GM10847 (cell line): ENCODE data around the gene DIPK1C.

Source experiments
- POLR2A ChIP-seq: IDR thresholded peaks from 2 replicates; pipeline ENCODE4 v1.6.1; 2011; ENCODE audit not compliant: insufficient read length; ENCODE audit errors: extremely low read depth

Gene DIPK1C

DNA sequence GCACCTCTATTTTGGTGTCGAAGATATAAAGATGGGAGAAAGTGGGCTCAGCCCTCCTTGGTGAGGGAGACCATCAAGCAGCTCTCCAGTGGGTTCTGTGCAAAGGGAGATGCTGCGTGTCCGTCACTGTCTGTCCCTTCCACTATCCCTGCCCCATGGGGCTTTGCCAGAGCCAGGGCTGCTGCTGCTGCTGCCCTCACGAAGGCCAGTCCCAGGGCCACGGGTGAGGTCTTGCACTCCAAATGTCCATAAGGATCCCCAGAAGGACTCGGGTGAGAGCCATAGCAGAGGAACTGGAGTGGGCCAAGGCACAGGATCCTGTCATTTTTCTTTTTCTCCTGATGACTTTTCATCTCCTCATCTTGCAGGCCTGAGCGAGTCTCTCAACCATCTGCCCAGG is 3.7 kb upstream of the DIPK1C start:
- TF ChIP-seq POLR2A, result no peak

DNA sequence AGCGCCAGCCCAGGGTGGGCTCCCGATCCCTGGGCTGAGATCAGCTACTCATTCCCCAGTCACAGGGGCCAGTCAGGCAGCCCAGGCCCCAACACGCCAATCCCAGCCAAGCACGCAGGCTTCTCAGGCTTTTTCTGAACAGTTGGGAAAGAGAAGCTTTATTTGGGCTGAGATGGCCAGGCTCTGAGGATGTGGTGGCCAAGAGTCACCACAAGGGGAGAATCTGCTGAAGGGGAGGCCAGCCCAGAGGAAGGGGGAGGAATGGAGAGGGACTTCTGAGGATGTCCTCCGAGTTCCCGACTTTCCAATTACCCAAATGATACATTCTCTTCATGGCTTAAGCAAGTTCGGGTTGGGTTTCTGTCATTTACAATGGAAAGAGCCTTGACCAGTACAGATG is 2.8 kb upstream of the DIPK1C start:
- no peak for TF ChIP-seq POLR2A

DNA sequence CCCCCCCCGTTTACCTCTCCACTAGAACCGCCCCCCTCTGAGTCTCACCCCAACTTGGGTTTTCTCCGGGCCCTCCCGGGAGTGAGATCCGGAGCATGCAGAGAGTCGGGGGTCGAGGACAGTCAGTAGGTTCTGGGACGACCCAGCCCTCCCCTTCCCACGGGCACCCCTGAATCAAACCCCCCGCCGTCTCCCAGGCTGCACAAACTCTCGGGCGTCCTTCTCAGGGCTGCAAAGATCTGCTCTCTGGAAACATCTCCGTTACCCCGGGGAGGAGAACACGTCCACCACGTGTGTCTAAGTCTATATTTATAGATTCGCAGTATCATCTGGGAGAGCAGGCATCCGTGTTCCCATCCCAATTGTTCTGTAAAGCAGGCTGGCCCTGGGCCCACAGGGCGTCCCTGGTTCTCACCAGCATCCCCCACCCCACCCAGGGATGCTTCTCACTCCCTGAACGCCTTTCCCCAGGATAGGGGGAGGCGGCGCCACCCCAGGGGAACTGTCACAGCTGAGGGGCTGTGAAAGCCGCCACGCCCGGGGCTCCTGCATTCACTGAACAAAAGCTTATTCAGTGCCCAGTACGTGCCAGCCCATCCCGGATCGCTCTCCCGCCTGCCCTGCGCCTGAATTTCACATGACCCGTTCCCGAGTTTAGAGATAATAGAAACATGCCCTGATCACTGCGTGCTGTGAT is 765 bp upstream of the DIPK1C start:
- TF ChIP-seq POLR2A, result no peak

DNA sequence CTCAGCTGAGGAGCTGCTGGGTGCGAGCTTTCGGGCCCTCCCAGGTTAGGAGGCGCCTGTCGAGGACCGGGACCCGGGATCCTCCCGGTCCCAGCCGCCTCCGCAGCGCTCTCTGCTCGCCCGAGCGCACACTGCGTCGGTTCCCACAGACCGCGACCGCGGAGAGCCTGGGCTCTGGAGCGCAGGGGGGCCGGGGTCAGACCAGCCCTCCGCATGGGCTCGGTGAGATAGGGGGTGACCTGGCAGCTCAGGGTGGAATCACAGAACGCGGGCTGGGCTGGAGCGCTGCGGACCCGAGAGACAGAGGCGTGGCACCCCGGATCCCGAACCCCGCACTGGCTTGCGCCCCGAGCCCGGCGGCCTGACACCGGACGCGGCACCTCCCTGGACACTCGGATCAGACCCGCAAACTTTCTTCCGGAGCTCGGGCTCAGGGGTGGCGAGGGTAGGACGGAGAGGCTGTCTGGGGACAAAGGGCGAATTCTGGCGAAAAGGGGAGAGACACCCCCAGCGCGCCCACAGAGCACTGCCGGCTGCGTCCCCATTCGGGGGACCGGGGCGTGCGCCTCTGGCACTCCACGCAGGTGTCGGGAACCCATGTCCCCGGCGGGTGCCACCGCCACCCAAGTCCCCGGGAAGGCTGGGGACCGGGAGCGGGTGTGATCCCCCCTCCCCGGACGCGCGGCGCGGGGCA is 612 bp downstream of the DIPK1C start:
- no peak for TF ChIP-seq POLR2A

DNA sequence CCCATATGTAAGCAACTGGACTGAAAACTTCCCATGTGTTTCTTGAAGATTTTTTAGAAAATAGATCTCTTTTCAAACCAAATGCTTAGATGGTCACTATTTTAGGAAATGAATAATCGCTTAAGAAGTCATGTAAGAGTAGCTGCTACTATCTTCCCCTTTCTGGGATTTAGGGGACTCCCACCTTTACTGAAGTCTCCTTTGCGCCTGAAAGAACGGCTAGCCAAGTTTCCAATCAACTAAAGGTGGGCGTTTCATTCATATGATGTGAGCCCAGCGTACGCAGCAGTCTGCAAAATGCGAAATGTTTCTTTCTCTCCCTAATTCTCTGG is 1.1 kb downstream of the DIPK1C start:
- no peak for TF ChIP-seq POLR2A

DNA sequence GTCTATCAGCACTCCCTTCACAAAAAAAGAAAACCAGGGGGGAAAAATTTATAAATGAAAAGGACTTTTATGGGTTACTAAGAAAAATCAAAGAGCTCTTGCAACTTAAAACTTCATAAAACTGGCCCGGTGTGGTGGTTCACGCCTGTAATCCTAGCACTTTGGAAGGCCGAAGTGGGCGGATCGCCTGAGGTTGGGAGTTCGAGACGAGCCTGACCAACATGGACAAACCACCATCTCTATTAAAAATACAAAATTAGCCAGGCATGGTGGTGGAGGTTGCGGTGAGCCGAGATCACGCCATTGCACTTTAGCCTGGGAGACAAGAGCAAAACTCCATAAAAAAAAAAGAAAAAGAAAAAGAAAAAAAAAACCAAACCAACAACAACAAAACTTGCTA is 1.7 kb downstream of the DIPK1C start:
- TF ChIP-seq POLR2A, result no peak

DNA sequence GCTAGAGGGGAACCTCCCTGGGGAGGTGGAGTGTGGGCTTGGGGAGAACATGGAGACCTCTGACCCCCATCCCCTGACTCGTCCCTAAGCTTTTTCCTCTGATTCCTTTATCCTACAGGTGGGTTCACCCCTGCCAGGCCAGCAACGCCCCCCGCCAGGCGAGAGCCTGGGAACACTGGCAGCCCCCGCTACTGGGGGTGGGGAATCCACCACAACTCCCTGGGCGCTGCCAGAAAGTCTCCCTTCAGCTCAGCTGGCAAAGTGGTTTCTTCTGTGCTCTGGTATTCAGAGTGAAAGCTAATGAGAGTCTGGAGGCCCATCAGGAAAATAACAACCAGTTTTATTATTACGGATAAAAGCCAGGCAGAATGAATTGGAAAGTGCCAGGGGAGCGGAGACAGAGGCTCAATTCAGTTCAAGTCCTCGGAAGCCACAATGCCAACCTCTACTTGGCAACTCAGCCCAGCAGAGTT is 2.8 kb downstream of the DIPK1C start:
- TF ChIP-seq POLR2A, result no peak

DNA sequence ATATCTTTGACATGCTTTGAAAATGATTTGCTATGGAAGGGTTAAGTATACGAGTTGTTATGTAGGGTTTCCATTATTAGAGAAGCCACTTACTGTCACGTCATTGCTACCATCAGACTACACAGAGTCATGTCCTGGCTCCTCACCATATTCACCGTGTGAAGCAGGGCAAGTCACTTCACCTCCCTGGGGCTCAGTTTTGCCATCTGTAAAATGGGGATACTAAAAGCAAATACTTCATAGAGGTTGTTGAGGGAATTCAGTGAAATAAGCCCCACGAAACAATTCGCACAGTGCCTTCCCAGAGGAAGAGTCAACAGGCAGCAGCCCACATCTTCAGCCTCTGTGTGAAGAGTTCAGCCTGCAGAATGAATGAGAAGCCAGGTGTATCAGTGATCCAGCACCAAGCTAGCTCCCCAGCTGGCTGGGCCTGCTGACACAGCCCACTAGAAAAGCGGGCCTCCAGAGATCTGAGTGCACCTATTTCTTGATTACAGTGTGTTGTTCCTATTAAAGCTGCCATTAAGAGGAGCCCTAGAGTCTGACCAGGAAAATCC is 3.4 kb downstream of the DIPK1C start:
- TF ChIP-seq POLR2A, result no peak

DNA sequence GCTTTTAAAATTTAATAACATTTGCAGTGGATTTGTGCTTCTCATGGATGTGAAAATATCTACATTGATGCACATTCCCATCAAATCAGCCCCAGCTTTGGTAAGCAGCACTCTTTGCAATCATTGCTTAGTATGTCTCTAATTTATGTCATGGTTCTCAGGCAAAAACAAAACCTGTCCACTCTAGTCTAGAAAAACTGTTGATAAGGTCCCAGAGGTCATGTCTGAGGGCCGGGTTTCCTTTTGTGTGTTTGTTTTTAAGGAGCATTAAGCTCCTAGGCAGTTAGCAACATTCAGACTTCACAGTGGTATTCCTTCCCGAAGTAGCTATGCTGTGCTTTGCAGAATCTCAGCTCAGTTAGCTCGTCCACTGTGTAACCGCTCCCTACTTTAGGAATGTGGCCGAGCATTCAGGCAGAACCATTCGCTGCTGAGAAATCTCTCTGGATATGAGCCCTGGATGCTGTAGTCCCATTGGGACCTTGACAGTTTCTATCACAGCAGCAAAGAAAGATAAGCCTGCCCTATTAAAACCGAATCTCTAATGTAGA is 4.0 kb downstream of the DIPK1C start:
- TF ChIP-seq POLR2A, result no peak

DNA sequence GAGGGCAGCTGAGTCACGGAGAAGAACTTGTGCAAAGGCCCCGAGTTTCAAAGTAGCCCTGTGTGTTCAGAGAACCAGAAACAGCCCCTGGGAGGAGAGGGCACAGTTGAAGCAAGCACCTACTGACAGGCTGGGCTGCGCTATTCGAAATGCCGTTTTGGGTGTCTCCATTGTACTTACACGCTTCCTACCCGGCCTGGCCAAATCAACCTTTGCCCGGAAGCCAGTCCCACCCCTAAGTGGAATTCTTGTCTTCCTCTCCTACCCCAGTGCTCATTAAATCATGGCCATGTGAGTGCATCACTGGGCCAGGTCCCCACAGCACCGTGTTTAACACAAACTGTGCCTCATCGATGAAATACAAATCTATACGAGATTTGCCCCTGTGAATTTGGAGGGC is 6.0 kb downstream of the DIPK1C start:
- TF ChIP-seq POLR2A, result no peak

DNA sequence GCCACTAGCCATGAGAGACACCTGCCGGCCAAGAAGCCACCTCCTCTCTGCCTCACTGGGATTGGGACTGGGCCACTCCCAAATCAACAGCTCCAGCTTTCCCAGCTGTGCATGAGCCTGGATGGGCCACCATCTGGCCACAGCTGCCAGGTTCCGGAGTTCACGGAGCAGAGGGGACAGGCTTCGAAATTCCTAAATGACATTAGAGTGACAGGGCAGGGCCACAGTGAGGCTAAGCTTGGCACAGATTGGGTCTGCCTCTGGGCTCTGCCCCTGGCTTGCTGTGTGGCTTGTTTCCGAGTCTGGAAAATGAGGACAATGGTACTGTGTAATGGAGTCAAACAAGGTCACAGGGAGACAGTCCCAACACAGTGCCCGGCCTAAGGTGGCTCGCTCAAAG is 6.5 kb downstream of the DIPK1C start:
- no peak for TF ChIP-seq POLR2A

DNA sequence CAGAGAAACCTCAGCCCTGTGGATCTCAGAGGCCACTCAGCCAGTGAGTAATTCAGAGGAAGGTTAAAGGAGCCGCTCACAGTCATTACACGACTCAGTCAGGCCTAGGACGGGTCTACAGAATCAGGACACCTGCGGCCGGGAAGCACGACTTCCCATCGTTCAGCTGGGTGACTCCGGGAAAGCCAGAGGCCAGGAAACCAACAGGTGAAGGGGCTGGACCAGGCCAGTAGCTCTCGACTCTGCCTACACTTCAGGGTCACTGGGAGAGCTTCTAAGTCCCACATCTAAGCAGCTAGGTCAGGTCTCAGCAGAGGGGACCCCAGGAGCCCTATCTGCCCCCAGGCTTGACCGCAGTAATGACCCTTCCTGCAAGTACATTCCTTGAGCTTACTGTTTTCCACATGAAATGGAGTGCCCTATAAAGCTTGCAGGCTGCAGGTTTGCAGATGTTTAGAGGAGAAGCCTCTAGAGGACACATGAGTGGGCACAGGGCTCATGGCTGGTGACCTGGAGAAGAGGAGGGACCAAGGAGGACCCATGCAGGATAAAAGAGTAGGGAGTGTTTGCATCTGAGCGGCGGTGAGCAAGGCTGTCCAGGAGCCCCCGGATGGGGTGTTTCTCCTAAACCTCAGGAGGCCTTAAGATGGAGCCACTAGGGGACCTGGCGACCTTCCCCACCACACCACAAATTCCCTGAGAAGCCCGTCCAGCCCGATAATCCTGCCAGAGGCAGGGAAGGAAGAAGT is 9.5 kb downstream of the DIPK1C start:
- no peak for TF ChIP-seq POLR2A

DNA sequence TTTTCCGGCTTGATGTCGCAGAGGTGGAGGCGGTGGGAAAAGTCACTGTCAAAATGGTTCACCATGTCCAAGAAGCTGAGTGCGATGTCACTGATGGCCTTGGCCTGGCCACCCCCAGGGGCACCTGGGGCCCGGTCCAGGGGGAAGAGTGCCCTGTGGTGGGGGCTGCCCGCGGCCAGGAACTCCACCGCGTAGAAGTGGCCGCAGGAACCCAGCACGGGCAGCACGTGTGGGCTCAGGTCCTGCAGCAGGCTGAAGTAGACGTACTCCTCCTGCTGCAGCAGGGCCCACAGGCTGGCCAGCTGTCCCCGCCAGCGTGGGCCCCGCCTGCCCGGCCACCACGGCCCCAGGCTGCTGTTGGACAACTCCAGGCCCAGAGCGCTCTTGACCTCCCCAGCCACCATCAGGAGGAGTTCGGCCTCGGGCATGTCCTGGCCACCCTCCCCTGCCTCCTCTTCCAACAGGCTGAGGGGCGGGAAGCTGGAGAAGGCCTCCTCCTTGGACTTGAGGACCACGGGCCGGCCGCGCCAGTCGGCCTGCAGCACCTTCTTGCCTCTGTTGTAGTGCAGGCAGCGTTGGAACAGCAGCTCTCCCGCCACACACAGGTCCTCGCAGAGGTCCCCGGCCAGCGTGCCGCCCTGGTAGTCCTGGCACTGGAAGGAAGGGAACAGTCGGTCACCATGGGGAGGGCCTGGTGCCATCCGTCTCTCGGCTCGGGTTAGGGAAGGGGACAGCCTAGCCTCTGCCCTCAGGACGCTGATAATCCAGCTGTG is 10.3 kb downstream of the DIPK1C start:
- TF ChIP-seq POLR2A, result no peak

DNA sequence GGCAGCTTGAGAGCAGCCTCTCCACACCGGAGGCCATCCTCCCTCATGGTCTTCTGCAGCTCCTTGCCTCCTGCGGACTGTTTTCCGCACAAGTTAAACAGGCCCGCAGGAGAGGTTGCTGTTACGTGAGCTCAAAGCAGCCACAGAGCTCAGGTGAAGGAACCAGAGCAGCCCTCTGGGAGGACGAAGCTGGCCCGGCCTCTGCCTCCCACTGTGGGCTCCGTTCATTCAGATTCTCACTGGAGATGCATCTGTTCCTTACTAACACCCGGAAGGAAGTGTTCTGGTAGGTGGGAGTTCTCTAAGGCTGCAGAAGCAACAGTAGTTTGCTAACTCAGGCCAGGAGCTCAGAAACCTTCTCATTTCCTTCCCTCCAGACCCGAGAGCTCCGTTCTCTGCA is 10.9 kb downstream of the DIPK1C start:
- no peak for TF ChIP-seq POLR2A

DNA sequence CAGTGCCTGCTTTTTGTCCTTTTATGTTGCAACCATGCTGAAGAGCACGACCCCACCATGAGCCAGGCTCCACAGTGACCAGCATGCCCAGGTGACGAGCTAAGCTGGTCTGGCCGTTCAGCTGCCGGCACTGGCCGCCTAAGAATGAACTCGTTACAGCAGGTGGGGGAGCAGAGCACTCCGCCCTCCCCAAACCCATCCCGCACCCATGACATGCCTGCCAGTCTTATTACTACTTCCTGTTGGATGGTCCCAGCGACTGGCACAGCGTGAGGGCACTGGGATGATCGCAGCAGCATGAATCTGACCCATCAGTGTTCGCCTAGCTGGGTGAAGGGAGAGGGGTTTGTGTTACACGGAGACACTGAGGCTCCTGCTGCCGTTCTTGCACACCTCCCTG is 11.5 kb downstream of the DIPK1C start:
- no peak for TF ChIP-seq POLR2A
